Prostate gland (tissue), 2 donors: ENCODE data around the gene ATOX1.

Source experiments
- POLR2AphosphoS5 ChIP-seq: sonication (generic); formaldehyde crosslinking; IDR thresholded peaks from one replicate; pipeline ENCODE4 v1.6.1; 2017; ENCODE audit warnings: antibody characterized with exemption
- TF ChIP-seq, protein P1 (sequence below), 4 experiments: fragments of 200-600 bp in 2 of 4; fragments of 450-650 bp in 2 of 4; sonication (generic) in 2 of 4; IDR thresholded peaks; 1 replicate in 3 of 4; 2 replicates in 1 of 4; pipeline ENCODE4 v1.5.1; 2016 to 2019; ENCODE audit warnings: antibody characterized with exemption in 4 of 4, mild to moderate bottlenecking in 2 of 4, moderate library complexity in 2 of 4

- TF ChIP-seq, protein P1, sequence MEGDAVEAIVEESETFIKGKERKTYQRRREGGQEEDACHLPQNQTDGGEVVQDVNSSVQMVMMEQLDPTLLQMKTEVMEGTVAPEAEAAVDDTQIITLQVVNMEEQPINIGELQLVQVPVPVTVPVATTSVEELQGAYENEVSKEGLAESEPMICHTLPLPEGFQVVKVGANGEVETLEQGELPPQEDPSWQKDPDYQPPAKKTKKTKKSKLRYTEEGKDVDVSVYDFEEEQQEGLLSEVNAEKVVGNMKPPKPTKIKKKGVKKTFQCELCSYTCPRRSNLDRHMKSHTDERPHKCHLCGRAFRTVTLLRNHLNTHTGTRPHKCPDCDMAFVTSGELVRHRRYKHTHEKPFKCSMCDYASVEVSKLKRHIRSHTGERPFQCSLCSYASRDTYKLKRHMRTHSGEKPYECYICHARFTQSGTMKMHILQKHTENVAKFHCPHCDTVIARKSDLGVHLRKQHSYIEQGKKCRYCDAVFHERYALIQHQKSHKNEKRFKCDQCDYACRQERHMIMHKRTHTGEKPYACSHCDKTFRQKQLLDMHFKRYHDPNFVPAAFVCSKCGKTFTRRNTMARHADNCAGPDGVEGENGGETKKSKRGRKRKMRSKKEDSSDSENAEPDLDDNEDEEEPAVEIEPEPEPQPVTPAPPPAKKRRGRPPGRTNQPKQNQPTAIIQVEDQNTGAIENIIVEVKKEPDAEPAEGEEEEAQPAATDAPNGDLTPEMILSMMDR (IDR thresholded peaks at IDR 0.05) = no peak
- no peak for TF ChIP-seq POLR2AphosphoS5
Measured at GRCh38 chr5:151755383-151755782, 3.0 kb downstream of the ATOX1 start.
